LHCN-M2 (cell line): ENCODE measurements around the gene TRIM51. TPM values are rescaled to one million over a fixed set of nuclear protein-coding genes. Genes with fewer than 3 reads are reported as not detected.
"Not testable (repeated sequence)": the region's sequence is repeated elsewhere in the genome, so short reads cannot be mapped to it uniquely, and the experiment has no call there.

Source experiments
- DNase-seq: peaks from one replicate; pipeline ENCODE4 v3.0.0-alpha.2; 2012; ENCODE audit warnings: low read depth
- polyA plus RNA-seq: library from polyadenylated mRNA; unstranded; fragments of >200 nt; gene quantifications from one replicate; pipeline ENCODE4 v1.2.1, GENCODE V29; 2012; ENCODE audit warnings: missing spikeins
- total RNA-seq: library from RNA; depleted of rRNA; stranded (reverse); fragments of >200 nt; gene quantifications from 2 replicates; pipeline ENCODE4 v1.2.3, GENCODE V29; 2014; rRNA removed

The TRIM51 gene, protein sequence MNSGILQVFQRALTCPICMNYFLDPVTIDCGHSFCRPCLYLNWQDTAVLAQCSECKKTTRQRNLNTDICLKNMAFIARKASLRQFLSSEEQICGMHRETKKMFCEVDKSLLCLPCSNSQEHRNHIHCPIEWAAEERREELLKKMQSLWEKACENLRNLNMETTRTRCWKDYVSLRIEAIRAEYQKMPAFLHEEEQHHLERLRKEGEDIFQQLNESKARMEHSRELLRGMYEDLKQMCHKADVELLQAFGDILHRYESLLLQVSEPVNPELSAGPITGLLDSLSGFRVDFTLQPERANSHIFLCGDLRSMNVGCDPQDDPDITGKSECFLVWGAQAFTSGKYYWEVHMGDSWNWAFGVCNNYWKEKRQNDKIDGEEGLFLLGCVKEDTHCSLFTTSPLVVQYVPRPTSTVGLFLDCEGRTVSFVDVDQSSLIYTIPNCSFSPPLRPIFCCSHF
- not detected in 2 replicates for total RNA-seq
- not detected for polyA plus RNA-seq

- DNase-seq = not testable (repeated sequence)
Observed at GRCh38 chr11:55882997-55883396, at the start of gene TRIM51. Gene TRIM51 (plus strand): TSS chr11:55883297. CDS start chr11:55885429, 2,132 bp downstream.

DNA sequence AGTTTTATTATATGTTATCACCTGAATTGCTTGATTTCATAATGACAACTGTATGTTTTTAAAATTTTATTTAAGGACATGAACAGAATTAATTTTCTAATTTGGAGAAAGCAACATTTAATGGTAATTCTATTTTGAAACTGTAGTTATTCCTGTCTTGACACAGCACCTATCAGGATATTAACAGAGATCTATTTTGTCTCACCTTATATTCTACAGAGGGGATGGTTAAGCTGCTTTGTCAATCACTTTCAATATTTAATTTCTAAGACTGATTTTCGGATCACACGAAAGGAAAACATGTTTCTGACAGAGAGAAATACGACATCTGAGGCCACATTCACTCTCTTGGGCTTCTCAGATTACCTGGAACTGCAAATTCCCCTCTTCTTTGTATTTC, 44.6 kb upstream of the TRIM51 start, which contains the start of gene OR5D16:
OR5D16 (plus strand) TSS at position 301 of the 400 bp plus-strand sequence; CDS start at position 301, 0 bp downstream.
- DNase-seq = no peak

DNA sequence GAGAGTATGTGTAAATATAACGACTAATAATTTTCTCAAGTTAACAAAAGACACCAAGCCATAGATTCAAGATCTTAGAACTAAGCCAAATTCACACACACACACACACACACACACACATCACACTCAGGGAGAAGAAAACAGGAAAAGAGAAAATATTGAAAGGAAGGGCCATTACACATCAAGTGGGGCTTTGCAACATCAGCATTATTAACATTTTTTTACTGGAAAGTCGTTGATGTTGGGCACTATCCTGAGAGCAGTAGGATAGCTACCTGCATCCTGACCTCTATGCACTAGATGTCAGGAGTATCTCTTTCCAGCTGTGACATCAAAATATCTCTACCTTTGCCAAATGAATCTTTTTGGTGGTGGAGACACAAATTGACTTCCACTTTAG, 35.6 kb upstream of the TRIM51 start:
- DNase-seq = no peak

DNA sequence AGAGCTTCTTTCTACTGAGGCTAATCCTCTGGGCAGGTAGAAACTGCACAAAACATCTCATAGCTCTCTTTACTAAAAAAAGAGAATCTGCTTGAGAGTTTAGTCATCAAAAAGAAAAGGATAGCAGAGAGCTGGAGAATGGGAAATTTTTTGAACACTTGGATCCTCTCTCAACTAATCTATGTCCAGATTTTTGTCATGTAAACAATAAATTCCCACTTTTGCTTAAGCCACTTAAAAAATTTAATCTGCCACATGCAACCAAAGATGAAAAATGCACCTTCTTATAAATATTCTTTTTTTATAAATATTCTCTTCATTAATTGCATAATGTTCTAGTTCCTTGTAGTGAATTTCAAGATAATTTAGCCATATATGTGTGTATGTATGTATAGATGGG, 34.1 kb upstream of the TRIM51 start:
- no peak for DNase-seq

GRCh38 chr11:55852141-55852540, 31.0 kb upstream of the TRIM51 start:
- no peak for DNase-seq

GRCh38 chr11:55854704-55855103, 28.4 kb upstream of the TRIM51 start:
- DNase-seq = no peak

DNA sequence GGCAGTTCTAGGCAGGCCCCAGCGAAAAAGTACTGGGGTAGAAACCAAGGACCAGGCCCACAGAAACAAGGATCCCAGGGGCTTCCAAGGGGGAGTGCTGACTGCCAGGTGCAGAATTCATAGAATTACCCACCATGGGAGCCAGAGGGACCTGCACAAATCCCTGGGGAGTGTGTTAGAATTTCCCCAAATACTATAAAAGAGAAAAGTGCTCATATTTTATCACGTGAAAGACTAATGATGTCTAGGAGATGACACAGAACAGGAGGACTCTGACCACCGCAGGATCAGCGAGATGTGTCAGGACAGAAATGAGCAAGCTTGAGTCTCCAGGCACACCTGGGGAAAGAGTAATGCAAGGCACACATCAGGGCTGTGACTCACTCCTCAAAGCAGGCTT, 15.7 kb upstream of the TRIM51 start:
- DNase-seq = not testable (repeated sequence)

DNA sequence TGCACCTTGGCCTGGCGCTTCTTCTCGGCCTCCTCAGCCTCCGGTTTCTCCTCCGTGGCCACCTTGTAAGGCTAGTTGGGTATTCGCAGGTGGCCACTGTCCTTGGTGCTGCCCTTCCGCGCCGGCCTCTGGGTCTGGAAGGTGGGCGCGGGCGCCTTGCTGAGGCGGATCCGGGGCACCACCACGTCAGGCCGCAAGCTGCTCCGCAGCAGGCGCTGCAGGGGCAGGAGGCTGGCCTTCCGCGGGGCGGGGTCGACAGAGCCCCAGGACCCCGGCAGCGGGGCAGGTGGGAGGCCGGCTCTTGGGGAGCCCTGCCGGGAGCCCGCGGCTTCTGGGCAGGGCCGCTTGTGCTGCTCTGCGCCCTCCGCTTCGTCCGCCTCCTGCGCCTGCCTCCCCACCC, 10.4 kb upstream of the TRIM51 start:
- DNase-seq = not testable (repeated sequence)

DNA sequence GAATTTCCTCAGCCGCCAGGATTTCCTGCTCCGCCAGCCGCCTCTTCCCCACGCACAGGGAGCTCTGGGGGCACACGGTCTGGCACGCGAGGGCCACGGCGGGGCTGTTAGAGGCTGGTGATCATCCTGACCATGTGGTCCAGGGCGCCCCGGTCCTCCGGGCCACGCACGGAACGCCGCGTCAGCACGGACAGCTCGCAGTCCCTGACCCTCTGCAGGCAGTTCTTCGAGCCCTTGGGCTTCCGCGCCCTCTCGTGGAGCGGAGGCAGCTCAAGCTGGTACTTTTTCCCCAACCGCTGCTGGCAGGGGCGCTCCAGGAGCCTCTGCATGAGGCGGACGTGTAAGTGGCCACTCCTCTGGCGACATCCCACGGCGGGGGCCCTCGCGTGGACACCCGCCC, 10.0 kb upstream of the TRIM51 start:
- DNase-seq = not testable (repeated sequence)

DNA sequence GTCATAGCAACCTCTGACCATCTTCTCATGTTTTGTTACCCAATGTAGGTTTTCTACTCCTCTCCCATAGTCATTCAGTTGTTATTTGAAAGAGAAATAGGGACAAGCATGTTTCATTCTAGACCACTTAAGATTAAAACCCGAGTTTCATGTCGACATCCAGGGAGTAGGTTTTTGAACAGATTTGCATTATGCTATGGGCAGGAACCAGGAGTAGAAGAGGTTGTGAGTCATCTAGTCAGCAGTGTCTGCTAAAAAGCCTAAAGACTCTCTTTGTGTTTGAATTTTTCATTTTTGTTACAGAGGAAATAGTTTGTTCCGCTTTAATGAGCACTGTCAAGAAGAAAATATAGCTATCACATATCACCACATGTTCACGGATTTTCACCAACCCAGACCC, 1.9 kb downstream of the TRIM51 start:
- not testable (repeated sequence) for DNase-seq

- not testable (repeated sequence) for DNase-seq
Observed at GRCh38 chr11:55885481-55885880, 2.4 kb downstream of the TRIM51 start.

- DNase-seq = no peak
Observed at GRCh38 chr11:55895216-55895615, 12.1 kb downstream of the TRIM51 start.

GRCh38 chr11:55902308-55902707, 19.2 kb downstream of the TRIM51 start:
- DNase-seq = no peak

DNA sequence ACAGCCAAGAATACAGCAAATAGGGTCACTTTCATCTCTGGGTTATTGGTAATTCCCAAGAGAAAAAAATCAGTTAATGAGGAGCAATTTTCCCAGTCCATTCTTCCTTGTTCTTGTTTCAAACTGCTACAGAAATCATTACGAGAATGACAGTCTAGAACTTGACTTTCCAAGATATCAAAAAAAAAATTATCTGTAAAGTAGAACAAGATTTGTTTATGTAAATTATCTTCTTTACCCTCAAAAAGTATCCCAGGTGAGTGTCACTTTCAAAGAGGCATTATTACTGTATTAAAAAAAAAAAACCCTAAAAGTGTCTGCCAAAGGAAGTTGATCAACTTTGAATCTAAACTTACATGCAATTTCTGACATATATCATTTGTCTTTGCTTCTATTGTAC, 31.4 kb downstream of the TRIM51 start, which contains the start of gene OR5W2:
OR5W2 (minus strand) TSS at position 101 of the 400 bp plus-strand sequence; CDS start at position 101, 0 bp downstream.
- no peak for DNase-seq

GRCh38 chr11:55920537-55920936, 37.4 kb downstream of the TRIM51 start:
- DNase-seq = no peak

- no peak for DNase-seq
Observed at GRCh38 chr11:55936300-55936699, 53.2 kb downstream of the TRIM51 start, which contains the start of gene OR5I1. Gene OR5I1 (minus strand): TSS chr11:55936400. CDS start chr11:55936400, 0 bp downstream.

Other genes with a start within 250 kb of the TRIM51 start
- gene OR4P4, start 248.2 kb upstream of the TRIM51 start, total RNA-seq = not detected in 2 replicates
- gene OR4S2, start 235.0 kb upstream of the TRIM51 start, total RNA-seq = not detected in 2 replicates
- gene OR4C6, start 221.1 kb upstream of the TRIM51 start, total RNA-seq = not detected in 2 replicates
- not detected in 2 replicates for gene OR5D13, start 109.9 kb upstream of the TRIM51 start, total RNA-seq
- gene OR5D14, start 87.7 kb upstream of the TRIM51 start, total RNA-seq = not detected in 2 replicates
- not detected in 2 replicates for gene OR5L1, start 71.9 kb upstream of the TRIM51 start, total RNA-seq
- not detected in 2 replicates for gene OR5D18, start 63.7 kb upstream of the TRIM51 start, total RNA-seq
- not detected in 2 replicates for gene OR5L2, start 56.1 kb upstream of the TRIM51 start, total RNA-seq
- not detected in 2 replicates for gene OR5D16, start 44.5 kb upstream of the TRIM51 start, total RNA-seq
- not detected in 2 replicates for gene OR5W2, start 31.3 kb downstream of the TRIM51 start, total RNA-seq
- not detected in 2 replicates for gene OR5I1, start 53.1 kb downstream of the TRIM51 start, total RNA-seq
- gene OR10AG1, start 86.6 kb downstream of the TRIM51 start, total RNA-seq = not detected in 2 replicates
- not detected in 2 replicates for gene OR5F1, start 111.3 kb downstream of the TRIM51 start, total RNA-seq
- not detected in 2 replicates for gene OR5AS1, start 144.4 kb downstream of the TRIM51 start, total RNA-seq
- not detected in 2 replicates for gene OR8I2, start 210.0 kb downstream of the TRIM51 start, total RNA-seq
- gene OR8H2, start 220.4 kb downstream of the TRIM51 start, total RNA-seq = not detected in 2 replicates
- gene OR8H3, start 239.1 kb downstream of the TRIM51 start, total RNA-seq = not detected in 2 replicates